DMS153 treated with DMSO at 0.1 percent for 48 hours (cell line): ENCODE data around the gene ZNF564.
"Not testable (repeated sequence)": the region's sequence is repeated elsewhere in the genome, so short reads cannot be mapped to it uniquely, and the experiment has no call there.

Experiments
- DNase-seq: peaks from one replicate; lab custom pipeline; 2025; ENCODE audit not compliant: unreplicated experiment; lab: John Stamatoyannopoulos, UW

The ZNF564 gene

DNA sequence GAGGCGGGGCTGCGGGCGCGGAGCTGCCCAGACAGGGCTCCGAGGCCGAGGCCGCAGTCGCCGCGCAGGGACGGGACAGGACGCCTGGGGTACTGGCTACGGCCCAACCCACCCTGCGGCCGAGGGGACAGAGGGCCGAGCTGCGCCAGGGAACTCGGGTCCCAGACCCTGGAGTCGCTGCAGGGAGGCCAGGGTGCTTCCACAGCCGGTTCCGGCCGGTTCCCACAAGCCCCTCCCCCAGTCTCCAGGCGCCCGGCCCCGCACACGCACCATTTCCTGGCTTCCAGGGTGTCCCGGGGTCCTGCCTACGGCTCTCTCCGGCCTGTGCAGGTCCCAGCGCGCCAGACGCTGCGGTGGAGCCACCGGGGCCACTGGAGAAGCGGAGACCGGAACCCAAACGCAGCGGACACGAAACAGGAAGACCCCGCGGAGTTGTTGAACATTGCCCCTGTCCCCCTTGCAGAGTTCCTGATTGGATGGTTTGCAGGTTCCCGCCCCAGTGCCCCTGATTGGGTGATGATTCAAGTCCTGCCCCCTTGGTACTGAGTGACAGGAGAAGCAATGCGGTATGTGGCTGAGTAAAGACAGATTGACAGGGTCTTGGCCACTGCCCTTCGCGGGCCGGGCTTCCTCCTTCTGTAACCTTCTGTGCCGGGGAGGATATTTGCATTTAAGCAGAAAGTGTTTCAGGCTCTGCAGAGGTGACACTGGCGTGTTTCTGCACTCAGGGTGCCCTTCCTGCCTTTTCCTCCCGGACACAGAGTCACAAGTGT is at the start of gene ZNF564:
Gene ZNF564, minus strand, starts transcription at position 423 of the 773 bp plus-strand sequence. Its CDS starts 150 bp downstream, at position 273.
- peak; percentile 98 for DNase-seq

- DNase-seq: no peak
These were observed 46.3 kb upstream of the ZNF564 start for GRCh38 chr19:12597594-12597993.

- no peak for DNase-seq
These were observed 45.8 kb upstream of the ZNF564 start for GRCh38 chr19:12596927-12597548.

DNA sequence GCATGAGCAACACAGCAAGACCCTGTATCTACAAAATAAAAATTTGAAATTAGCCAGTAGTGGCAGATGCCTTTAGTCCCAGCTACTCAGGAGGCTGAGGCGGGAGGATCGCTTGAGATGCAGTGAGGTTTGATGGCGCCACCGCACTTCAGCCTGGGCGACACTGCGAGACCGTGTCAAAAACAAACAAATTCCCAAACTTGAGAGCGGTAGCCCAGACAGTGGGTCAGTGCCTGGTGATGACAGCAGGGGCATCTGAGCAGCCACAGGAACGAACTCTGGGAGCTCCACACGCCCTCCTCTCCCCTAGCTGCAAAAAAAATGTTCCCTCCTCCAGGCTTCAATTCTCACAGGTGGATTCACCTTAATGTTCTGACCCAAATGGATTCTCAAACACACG is 45.2 kb upstream of the ZNF564 start:
- DNase-seq: no peak

GRCh38 chr19:12581100-12581499 is 29.8 kb upstream of the ZNF564 start:
- no peak for DNase-seq

GRCh38 chr19:12580180-12580694 is 29.0 kb upstream of the ZNF564 start:
- no peak for DNase-seq

GRCh38 chr19:12578641-12579040 is 27.4 kb upstream of the ZNF564 start:
- DNase-seq: no peak

DNA sequence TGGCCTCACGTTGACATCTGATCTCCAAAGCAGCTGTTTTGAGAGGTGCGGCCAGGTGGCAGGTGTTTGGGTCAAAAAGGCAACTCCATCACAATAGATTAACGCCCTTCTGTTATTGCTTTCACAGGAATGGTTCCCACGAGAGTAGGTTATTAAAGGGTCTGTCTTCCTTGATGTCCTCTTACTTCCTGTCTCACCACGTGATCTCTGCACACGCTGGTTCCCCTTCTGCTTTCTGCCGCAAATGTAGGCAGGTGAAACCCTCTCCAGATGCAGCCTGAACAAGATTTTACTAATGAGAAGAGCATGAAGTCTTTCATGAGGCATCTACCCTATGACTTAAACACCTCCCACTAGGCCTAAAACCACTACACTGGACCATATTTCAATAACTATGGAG is 22.8 kb upstream of the ZNF564 start:
- no peak for DNase-seq

GRCh38 chr19:12567951-12568350 is 16.7 kb upstream of the ZNF564 start:
- no peak for DNase-seq

- DNase-seq: not testable (repeated sequence)
These were observed 15.1 kb upstream of the ZNF564 start for GRCh38 chr19:12566380-12566779.

GRCh38 chr19:12564016-12564664 is 12.9 kb upstream of the ZNF564 start:
- DNase-seq: peak; percentile 66

GRCh38 chr19:12555456-12555930 is 4.2 kb upstream of the ZNF564 start:
- DNase-seq: no peak

- no peak for DNase-seq
These were observed 4.4 kb downstream of the ZNF564 start for GRCh38 chr19:12546903-12547302.

DNA sequence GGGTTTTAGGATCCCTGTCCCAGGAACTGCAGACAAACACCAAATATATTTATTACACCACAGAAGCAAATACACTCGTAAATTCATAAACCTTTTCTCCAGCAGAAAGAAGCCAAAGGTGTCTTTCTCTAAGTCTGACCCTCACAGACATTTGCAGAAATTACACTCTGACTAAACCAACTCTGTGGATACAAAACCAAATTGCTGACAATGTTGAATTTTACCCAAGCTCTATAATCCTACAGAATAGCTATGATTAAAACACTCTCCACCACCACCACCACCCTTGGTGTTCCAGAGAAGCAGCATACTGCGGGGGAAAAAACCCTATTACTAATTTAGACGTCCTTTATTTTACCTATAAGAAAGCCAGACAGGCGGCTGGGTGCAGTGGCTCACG is 5.2 kb downstream of the ZNF564 start:
- DNase-seq: no peak

GRCh38 chr19:12545267-12545666 is 6.0 kb downstream of the ZNF564 start:
- no peak for DNase-seq

DNA sequence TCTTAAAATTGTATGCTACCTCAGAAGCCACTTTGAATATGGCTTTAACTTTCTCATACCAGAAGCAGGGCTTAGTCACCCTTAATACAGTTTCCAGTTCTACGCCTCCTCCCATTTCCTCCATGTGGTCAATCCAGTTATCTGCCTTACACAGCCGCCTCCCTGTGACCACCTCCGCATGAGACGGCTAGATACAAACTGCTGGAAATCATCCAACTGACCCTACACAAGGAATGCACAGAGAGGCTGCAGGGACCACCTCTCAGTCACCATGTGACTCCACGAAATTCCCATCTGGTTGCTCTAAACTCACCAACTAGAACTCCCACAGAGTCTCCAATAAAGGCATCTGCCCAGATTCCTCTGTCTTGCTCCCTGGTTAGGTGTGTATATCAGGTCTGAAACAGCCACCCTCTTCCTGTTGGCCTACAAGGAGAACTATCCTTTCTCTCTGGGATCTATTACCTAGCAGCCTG is 6.8 kb downstream of the ZNF564 start:
- DNase-seq: no peak

- DNase-seq: no peak
These were observed 7.4 kb downstream of the ZNF564 start for GRCh38 chr19:12543855-12544254.

- DNase-seq: peak; percentile 17
These were observed 24.0 kb downstream of the ZNF564 start for GRCh38 chr19:12527034-12527836.

DNA sequence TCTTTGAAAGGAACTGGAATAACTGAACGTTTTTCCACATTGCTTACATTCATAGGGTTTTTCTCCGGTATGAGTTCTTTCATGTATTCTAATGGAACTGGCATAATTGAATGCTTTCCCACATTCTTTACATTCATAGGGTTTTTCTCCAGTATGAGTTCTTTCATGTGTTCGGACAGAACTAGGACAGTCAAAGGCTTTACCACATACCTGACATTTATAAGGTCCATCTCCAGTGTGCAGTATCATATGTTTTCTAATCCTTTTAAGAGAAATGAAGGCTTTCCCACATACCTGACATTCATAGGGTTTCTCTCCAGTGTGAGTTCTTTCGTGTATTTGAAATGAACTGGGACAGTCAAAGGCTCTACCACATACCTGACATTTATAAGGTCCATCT is 24.7 kb downstream of the ZNF564 start:
- no peak for DNase-seq

DNA sequence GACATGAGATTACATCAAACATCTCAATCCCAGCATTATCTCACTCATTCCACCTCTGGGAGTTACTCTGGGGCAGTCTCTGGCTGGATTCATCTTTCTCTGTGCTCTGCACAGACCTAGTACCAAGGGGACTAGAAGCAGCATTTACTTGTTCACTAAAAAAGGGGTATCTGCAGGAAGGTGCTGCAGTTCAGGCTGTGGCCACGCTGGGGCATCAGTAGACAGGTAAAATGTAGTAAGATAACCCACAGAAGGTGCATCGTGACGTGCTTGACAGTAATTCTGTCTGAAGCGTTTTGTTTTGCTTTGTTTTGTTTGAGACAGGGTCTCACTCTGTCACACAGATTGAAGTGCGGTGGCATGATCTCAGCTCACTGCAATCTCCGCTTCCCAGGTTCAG is 29.3 kb downstream of the ZNF564 start:
- no peak for DNase-seq

DNA sequence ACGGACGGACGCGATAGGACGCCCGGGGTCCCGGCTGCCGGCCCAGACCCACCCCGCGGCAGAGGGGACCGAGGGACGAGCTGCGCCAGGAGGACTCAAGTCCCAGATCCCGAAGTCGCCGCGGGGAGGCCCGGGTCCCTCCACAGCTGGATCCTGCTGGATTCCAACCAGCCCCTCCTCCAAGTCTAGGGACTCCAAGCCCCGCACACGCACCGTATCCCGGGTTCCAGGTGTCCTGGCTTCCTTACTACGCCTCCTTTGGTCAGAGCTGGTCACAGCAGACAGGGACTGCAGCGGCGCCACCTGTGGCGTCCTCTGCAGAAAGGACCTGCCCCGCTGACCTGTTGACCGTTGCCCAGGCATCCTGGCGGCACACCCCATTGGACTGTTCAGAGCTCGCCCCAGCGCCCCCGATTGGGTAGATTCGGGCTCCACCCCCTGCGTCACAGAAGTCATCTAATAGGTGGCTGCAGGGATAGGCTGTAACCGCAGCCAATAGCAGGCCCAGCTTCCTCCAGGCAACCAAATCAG is 37.7 kb downstream of the ZNF564 start:
- no peak for DNase-seq
